HEK293 (cell line): ENCODE measurements around the gene PEAR1.

Experiments used
- CTCF ChIA-PET: fragments of 350-600 bp; formaldehyde crosslinking; extraction: SDS; loops from one replicate; lab custom pipeline; 2021; ENCODE audit warnings: antibody characterized with exemption; lab: Yijun Ruan, JAX
- POLR2A ChIA-PET: fragments of 300-600 bp; formaldehyde crosslinking; extraction: SDS; loops from one replicate; lab custom pipeline; 2020; ENCODE audit warnings: antibody characterized with exemption, inconsistent platforms; lab: Yijun Ruan, JAX
- H3K27ac ChIP-seq: fragments of 200-500 bp; sonication (Bioruptor generic); 2 replicates; pipeline ENCODE4 v1.5.1; 2014; ENCODE audit warnings: low read depth, low read length, control low read depth, inconsistent platforms; ENCODE audit errors: extremely low read depth
- H3K36me3 ChIP-seq, 2 experiments: fragments of 200-500 bp in 1 of 2; sonication (Bioruptor generic) in 1 of 2; 1 replicate in 1 of 2; 2 replicates in 1 of 2; pipeline ENCODE4 v1.5.1; 2014 to 2017; ENCODE audit warnings: inconsistent platforms in 2 of 2, low read length in 2 of 2; ENCODE audit not compliant: control insufficient read depth in 2 of 2, insufficient read depth in 1 of 2
- H3K4me1 ChIP-seq: fragments of 200-500 bp; sonication (Bioruptor generic); 2 replicates; pipeline ENCODE4 v1.5.1; 2014; ENCODE audit warnings: mild to moderate bottlenecking, low read length, inconsistent platforms; ENCODE audit not compliant: control insufficient read depth, insufficient read depth
- H3K4me3 ChIP-seq: 2 replicates; pipeline ENCODE4 v1.5.1; 2011; ENCODE audit warnings: low read depth, mild to moderate bottlenecking, control low read depth, low read length, moderate library complexity
- H3K9me3 ChIP-seq: fragments of 200-500 bp; sonication (Bioruptor generic); 2 replicates; pipeline ENCODE4 v1.5.1; 2014; ENCODE audit warnings: low read depth, low read length, inconsistent platforms; ENCODE audit not compliant: control insufficient read depth, insufficient read depth
- FEZF1 ChIP-seq: fragments of 450-650 bp; formaldehyde crosslinking; IDR thresholded peaks from 2 replicates; pipeline ENCODE4 v1.5.1; 2016; ENCODE audit warnings: missing biosample characterization, missing genetic modification characterization
- KLF1 ChIP-seq: fragments of 450-650 bp; formaldehyde crosslinking; IDR thresholded peaks from 2 replicates; pipeline ENCODE4 v1.5.1; 2016; ENCODE audit warnings: missing biosample characterization, missing genetic modification characterization
- PRDM1 ChIP-seq: fragments of 450-650 bp; formaldehyde crosslinking; IDR thresholded peaks from 2 replicates; pipeline ENCODE4; 2016; ENCODE audit warnings: missing biosample characterization, missing genetic modification characterization
- SP2 ChIP-seq: fragments of 450-650 bp; formaldehyde crosslinking; IDR thresholded peaks from 2 replicates; pipeline ENCODE4 v1.5.1; 2016; ENCODE audit warnings: missing biosample characterization, missing genetic modification characterization
- SP3 ChIP-seq: fragments of 450-650 bp; formaldehyde crosslinking; IDR thresholded peaks from 2 replicates; pipeline ENCODE4 v1.5.1; 2016; ENCODE audit warnings: missing biosample characterization, missing genetic modification characterization
- ZNF24 ChIP-seq: fragments of 450-650 bp; formaldehyde crosslinking; IDR thresholded peaks from 2 replicates; pipeline ENCODE4 v1.5.1; 2016; ENCODE audit warnings: missing biosample characterization, missing genetic modification characterization
- ZNF266 ChIP-seq: fragments of 450-650 bp; formaldehyde crosslinking; IDR thresholded peaks from 2 replicates; pipeline ENCODE4 v1.5.1; 2016; ENCODE audit warnings: missing biosample characterization, missing genetic modification characterization, low read depth
- ZNF341 ChIP-seq: fragments of 450-650 bp; formaldehyde crosslinking; IDR thresholded peaks from 2 replicates; pipeline ENCODE4; 2016; ENCODE audit warnings: low read depth, missing biosample characterization, missing genetic modification characterization
- ZNF776 ChIP-seq: fragments of 450-650 bp; formaldehyde crosslinking; IDR thresholded peaks from 2 replicates; pipeline ENCODE4 v1.5.0; 2017; ENCODE audit warnings: missing biosample characterization, missing genetic modification characterization, borderline replicate concordance
- ZXDB ChIP-seq: fragments of 450-650 bp; formaldehyde crosslinking; IDR thresholded peaks from 2 replicates; pipeline ENCODE4 v1.5.1; 2016; ENCODE audit warnings: missing biosample characterization, missing genetic modification characterization
- TF ChIP-seq, protein P1 (sequence below): fragments of 450-650 bp; formaldehyde crosslinking; IDR thresholded peaks from 2 replicates; pipeline ENCODE4 v1.5.1; 2016; ENCODE audit warnings: missing biosample characterization, missing genetic modification characterization
- TF ChIP-seq, protein P2 (sequence below): fragments of 450-650 bp; formaldehyde crosslinking; IDR thresholded peaks from 2 replicates; pipeline ENCODE4 v1.5.1; 2017; ENCODE audit warnings: missing biosample characterization, missing genetic modification characterization
- TF ChIP-seq, protein P3 (sequence below): fragments of 450-650 bp; formaldehyde crosslinking; optimal IDR thresholded peaks from 2 replicates; pipeline ENCODE3; 2016; ENCODE audit warnings: missing biosample characterization, mild to moderate bottlenecking, missing genetic modification characterization
- TF ChIP-seq, protein P4 (sequence below): fragments of 450-650 bp; formaldehyde crosslinking; IDR thresholded peaks from 2 replicates; pipeline ENCODE4 v1.5.1; 2016; ENCODE audit warnings: missing biosample characterization, missing genetic modification characterization

Gene PEAR1

DNA sequence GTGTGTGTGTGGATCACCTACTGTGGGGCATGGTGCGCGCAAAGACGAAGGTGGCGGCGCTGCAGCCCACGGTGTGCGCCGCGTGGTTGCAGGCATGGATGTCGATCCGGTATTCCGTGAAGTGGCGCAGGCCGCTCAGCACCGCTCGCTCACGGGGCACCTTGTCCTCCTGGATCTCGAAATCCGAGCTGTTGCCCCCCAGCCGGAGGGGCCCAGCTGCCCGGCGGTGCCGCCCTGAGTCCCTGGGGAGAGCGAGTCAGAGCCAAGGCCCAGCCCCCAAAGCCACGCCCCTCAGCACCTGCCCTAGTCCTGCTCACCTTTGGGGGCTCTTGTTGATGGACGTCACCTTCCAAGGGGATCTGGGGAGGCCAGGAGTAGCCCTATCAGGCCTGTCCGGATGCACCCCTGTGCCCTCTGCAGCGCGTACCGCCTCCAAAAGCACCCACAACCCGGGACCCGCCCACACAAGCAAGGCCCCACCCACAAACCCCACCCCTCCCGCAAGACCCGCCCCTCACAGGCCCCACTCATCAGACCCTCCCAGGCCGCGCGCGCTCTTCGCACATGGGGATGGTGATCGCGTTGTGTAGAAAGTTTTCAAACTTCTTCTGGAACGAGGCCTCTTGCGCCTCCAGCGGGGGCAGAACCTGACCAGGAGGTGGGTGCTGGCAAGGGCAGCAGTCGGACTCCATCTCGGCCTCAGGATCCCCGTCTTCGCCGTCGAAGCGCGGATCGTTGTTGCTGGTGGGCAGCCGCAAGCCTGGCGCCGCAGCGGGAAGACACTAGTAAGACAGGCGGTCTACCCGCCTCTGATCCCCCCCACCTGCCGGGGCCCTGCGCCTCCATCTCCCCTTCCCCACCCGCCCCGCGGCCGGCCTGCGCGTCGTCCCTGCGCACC lies 48.2 kb upstream of the PEAR1 start:
- Histone ChIP-seq H3K4me1 (no peaks in the 10 kb centered on the region), H3K27ac (no peak overlapping the region), H3K9me3 (no peaks in the 10 kb centered on the region), H3K4me3 (no peak overlapping the region), H3K36me3 (no peaks in the 10 kb centered on the region)
- ChIA-PET CTCF (interaction anchor here (1.3 to 1.7 kb wide), 2 partner anchors 15 kb away, joined by 3 to 12 read pairs; partner anchors contain the start of gene NTRK1), POLR2A (no interaction called here)
- TF ChIP-seq SP3 (tag by site-specific recombination) (no peak), KLF1 (tag by site-specific recombination) (peak; percentile 55)
- TF ChIP-seq, protein P1, sequence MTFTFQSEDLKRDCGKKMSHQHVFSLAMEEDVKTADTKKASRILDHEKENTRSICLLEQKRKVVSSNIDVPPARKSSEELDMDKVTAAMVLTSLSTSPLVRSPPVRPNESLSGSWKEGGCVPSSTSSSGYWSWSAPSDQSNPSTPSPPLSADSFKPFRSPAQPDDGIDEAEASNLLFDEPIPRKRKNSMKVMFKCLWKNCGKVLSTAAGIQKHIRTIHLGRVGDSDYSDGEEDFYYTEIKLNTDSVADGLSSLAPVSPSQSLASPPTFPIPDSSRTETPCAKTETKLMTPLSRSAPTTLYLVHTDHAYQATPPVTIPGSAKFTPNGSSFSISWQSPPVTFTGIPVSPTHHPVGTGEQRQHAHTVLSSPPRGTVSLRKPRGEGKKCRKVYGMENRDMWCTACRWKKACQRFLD (tag by site-specific recombination): no peak

DNA sequence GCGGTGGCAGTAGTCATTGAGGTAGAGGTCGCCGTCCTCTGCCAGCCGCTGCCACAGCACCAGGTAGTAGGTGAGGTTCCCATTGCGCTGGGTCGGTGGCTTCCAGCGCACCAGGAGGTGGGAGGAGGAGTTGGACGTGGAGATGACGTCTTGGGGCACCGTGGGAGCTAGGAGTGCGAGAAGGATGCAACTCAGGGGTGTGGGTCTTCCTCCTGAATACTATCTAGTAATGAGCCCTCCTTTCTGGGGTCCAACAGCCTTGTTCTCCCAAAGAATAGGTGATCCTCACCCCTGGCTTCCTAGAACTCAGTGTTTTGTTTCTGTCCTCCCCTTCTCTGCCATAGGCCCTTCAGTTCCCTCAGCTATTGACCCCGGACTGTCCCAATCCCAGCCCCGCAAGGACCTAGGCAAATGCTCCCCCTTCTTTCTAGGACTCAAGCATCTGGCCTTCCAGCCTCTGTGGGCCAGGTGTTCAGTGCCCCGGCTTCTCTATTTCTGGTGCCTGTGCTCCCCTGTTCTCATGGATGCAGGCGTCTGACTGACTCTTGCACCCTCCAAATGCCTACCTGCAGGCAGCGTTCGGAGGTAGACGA lies 47.5 kb upstream of the PEAR1 start:
- no peaks in the 10 kb centered on the region for H3K9me3 ChIP-seq
- no peak overlapping the region for H3K4me3 ChIP-seq
- H3K4me1 ChIP-seq: no peaks in the 10 kb centered on the region
- POLR2A ChIA-PET: no interaction called here
- CTCF ChIA-PET: interaction anchor here (0.5 to 2.5 kb wide), 7 partner anchors 8 to 262 kb away, joined by 3 to 12 read pairs (median 10); partner anchors contain the start of gene NTRK1
- no peaks in the 10 kb centered on the region for H3K36me3 ChIP-seq
- no peak overlapping the region for H3K27ac ChIP-seq
- TF ChIP-seq, protein P2, sequence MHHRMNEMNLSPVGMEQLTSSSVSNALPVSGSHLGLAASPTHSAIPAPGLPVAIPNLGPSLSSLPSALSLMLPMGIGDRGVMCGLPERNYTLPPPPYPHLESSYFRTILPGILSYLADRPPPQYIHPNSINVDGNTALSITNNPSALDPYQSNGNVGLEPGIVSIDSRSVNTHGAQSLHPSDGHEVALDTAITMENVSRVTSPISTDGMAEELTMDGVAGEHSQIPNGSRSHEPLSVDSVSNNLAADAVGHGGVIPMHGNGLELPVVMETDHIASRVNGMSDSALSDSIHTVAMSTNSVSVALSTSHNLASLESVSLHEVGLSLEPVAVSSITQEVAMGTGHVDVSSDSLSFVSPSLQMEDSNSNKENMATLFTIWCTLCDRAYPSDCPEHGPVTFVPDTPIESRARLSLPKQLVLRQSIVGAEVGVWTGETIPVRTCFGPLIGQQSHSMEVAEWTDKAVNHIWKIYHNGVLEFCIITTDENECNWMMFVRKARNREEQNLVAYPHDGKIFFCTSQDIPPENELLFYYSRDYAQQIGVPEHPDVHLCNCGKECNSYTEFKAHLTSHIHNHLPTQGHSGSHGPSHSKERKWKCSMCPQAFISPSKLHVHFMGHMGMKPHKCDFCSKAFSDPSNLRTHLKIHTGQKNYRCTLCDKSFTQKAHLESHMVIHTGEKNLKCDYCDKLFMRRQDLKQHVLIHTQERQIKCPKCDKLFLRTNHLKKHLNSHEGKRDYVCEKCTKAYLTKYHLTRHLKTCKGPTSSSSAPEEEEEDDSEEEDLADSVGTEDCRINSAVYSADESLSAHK (tag by site-specific recombination): no peak
- TF ChIP-seq FEZF1 (tag by site-specific recombination) (no peak), ZNF266 (tag by site-specific recombination) (no peak), PRDM1 (tag by site-specific recombination) (no peak), ZNF776 (no peak), ZNF24 (tag by site-specific recombination) (no peak), ZNF341 (tag by site-specific recombination) (no peak), SP2 (tag by site-specific recombination) (no peak), ZXDB (no peak)
- TF ChIP-seq, protein P3, sequence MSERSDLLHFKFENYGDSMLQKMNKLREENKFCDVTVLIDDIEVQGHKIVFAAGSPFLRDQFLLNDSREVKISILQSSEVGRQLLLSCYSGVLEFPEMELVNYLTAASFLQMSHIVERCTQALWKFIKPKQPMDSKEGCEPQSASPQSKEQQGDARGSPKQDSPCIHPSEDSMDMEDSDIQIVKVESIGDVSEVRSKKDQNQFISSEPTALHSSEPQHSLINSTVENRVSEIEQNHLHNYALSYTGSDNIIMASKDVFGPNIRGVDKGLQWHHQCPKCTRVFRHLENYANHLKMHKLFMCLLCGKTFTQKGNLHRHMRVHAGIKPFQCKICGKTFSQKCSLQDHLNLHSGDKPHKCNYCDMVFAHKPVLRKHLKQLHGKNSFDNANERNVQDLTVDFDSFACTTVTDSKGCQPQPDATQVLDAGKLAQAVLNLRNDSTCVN (tag by site-specific recombination): no peak
- TF ChIP-seq, protein P4, sequence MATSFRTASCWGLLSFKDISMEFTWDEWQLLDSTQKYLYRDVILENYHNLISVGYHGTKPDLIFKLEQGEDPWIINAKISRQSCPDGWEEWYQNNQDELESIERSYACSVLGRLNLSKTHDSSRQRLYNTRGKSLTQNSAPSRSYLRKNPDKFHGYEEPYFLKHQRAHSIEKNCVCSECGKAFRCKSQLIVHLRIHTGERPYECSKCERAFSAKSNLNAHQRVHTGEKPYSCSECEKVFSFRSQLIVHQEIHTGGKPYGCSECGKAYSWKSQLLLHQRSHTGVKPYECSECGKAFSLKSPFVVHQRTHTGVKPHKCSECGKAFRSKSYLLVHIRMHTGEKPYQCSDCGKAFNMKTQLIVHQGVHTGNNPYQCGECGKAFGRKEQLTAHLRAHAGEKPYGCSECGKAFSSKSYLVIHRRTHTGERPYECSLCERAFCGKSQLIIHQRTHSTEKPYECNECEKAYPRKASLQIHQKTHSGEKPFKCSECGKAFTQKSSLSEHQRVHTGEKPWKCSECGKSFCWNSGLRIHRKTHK (tag by site-specific recombination): no peak
